Measurements from ENCODE around the gene SCYL3. TPM values are rescaled to one million over a fixed set of nuclear protein-coding genes. Genes with fewer than 3 reads are reported as not detected.
"Not testable (repeated sequence)": the region's sequence is repeated elsewhere in the genome, so short reads cannot be mapped to it uniquely, and the experiment has no call there.

SCYL3 gene
- total RNA-seq, 1 donor: 10.1 TPM

- Histone ChIP-seq H3K4me3 (ENCODE audit: insufficient read depth, low read length) (no peak overlapping the region), H3K27me3 (ENCODE audit: insufficient read depth, low read length) (no peaks in the 10 kb centered on the region), H2AFZ (ENCODE audit: low read length) (no peak overlapping the region), H3K36me3 (ENCODE audit: insufficient read depth, low read length) (no peaks in the 10 kb centered on the region), H4K20me1 (ENCODE audit: insufficient read depth, low read length) (no peaks in the 10 kb centered on the region), H3K79me2 (ENCODE audit: insufficient read depth, low read length) (no peaks in the 10 kb centered on the region), H3K27ac (ENCODE audit: low read depth, low read length) (no peak overlapping the region), H3K4me2 (ENCODE audit: insufficient read depth, low read length) (no peak overlapping the region), H3K9me3 (ENCODE audit: low read depth, low read length) (no peaks in the 10 kb centered on the region), H3K4me1 (ENCODE audit: insufficient read depth, low read length) (no peaks in the 10 kb centered on the region)
- DNase-seq (ENCODE audit: insufficient read length, low spot score, missing footprints): no peak
- no peak for TF ChIP-seq CTCF (IDR thresholded peaks at IDR 0.05; ENCODE audit: extremely low read depth, low read depth, low read length)
These were observed 31.1 kb upstream of the SCYL3 start for GRCh38 chr1:169924829-169925228.

- H3K4me2 ChIP-seq (ENCODE audit: insufficient read depth, low read length): no peak overlapping the region
- no peak overlapping the region for H2AFZ ChIP-seq (ENCODE audit: low read length)
- H3K79me2 ChIP-seq (ENCODE audit: insufficient read depth, low read length): no peaks in the 10 kb centered on the region
- no peaks in the 10 kb centered on the region for H4K20me1 ChIP-seq (ENCODE audit: insufficient read depth, low read length)
- H3K4me1 ChIP-seq (ENCODE audit: insufficient read depth, low read length): no peaks in the 10 kb centered on the region
- H3K27me3 ChIP-seq (ENCODE audit: insufficient read depth, low read length): no peaks in the 10 kb centered on the region
- TF ChIP-seq CTCF (IDR thresholded peaks at IDR 0.05; ENCODE audit: extremely low read depth, low read depth, low read length): no peak
- no peaks in the 10 kb centered on the region for H3K9me3 ChIP-seq (ENCODE audit: low read depth, low read length)
- H3K27ac ChIP-seq (ENCODE audit: low read depth, low read length): no peak overlapping the region
- no peak for DNase-seq (ENCODE audit: insufficient read length, low spot score, missing footprints)
- no peaks in the 10 kb centered on the region for H3K36me3 ChIP-seq (ENCODE audit: insufficient read depth, low read length)
- no peak overlapping the region for H3K4me3 ChIP-seq (ENCODE audit: insufficient read depth, low read length)
These were observed 30.4 kb upstream of the SCYL3 start for GRCh38 chr1:169924063-169924462.

- H3K4me2 ChIP-seq (ENCODE audit: insufficient read depth, low read length): no peak overlapping the region
- H3K27ac ChIP-seq (ENCODE audit: low read depth, low read length): no peak overlapping the region
- no peak for DNase-seq (ENCODE audit: insufficient read length, low spot score, missing footprints)
- H3K4me1 ChIP-seq (ENCODE audit: insufficient read depth, low read length): no peaks in the 10 kb centered on the region
- H3K79me2 ChIP-seq (ENCODE audit: insufficient read depth, low read length): no peaks in the 10 kb centered on the region
- no peaks in the 10 kb centered on the region for H4K20me1 ChIP-seq (ENCODE audit: insufficient read depth, low read length)
- no peak overlapping the region for H3K4me3 ChIP-seq (ENCODE audit: insufficient read depth, low read length)
- H3K36me3 ChIP-seq (ENCODE audit: insufficient read depth, low read length): no peaks in the 10 kb centered on the region
- H2AFZ ChIP-seq (ENCODE audit: low read length): no peak overlapping the region
- H3K9me3 ChIP-seq (ENCODE audit: low read depth, low read length): no peaks in the 10 kb centered on the region
- no peaks in the 10 kb centered on the region for H3K27me3 ChIP-seq (ENCODE audit: insufficient read depth, low read length)
- no peak for TF ChIP-seq CTCF (IDR thresholded peaks at IDR 0.05; ENCODE audit: extremely low read depth, low read depth, low read length)
These were observed 27.4 kb upstream of the SCYL3 start for GRCh38 chr1:169921080-169921479.

GRCh38 chr1:169918927-169919326 lies 25.2 kb upstream of the SCYL3 start:
- Histone ChIP-seq H4K20me1 (ENCODE audit: insufficient read depth, low read length) (no peaks in the 10 kb centered on the region), H3K36me3 (ENCODE audit: insufficient read depth, low read length) (no peaks in the 10 kb centered on the region), H3K27me3 (ENCODE audit: insufficient read depth, low read length) (no peaks in the 10 kb centered on the region), H3K9me3 (ENCODE audit: low read depth, low read length) (no peaks in the 10 kb centered on the region), H3K27ac (ENCODE audit: low read depth, low read length) (no peak overlapping the region), H3K4me2 (ENCODE audit: insufficient read depth, low read length) (no peak overlapping the region), H3K79me2 (ENCODE audit: insufficient read depth, low read length) (no peaks in the 10 kb centered on the region), H3K4me3 (ENCODE audit: insufficient read depth, low read length) (no peak overlapping the region), H2AFZ (ENCODE audit: low read length) (no peak overlapping the region), H3K4me1 (ENCODE audit: insufficient read depth, low read length) (peaks cover 14% of the 10 kb centered on the region)
- no peak for TF ChIP-seq CTCF (IDR thresholded peaks at IDR 0.05; ENCODE audit: extremely low read depth, low read depth, low read length)
- DNase-seq (ENCODE audit: insufficient read length, low spot score, missing footprints): no peak

- not testable (repeated sequence) for H3K4me2 ChIP-seq (ENCODE audit: insufficient read depth, low read length); H3K27me3 ChIP-seq (ENCODE audit: insufficient read depth, low read length); H2AFZ ChIP-seq (ENCODE audit: low read length); H3K36me3 ChIP-seq (ENCODE audit: insufficient read depth, low read length); H3K4me3 ChIP-seq (ENCODE audit: insufficient read depth, low read length); H3K9me3 ChIP-seq (ENCODE audit: low read depth, low read length); DNase-seq (ENCODE audit: insufficient read length, low spot score, missing footprints); H4K20me1 ChIP-seq (ENCODE audit: insufficient read depth, low read length); H3K27ac ChIP-seq (ENCODE audit: low read depth, low read length); H3K79me2 ChIP-seq (ENCODE audit: insufficient read depth, low read length)
- H3K4me1 ChIP-seq (ENCODE audit: insufficient read depth, low read length): peaks cover 14% of the 10 kb centered on the region
These were observed 24.5 kb upstream of the SCYL3 start for GRCh38 chr1:169918220-169918619.

All from osteoblast (primary cell).